ENCODE measurements around the gene FLNB.

- TF ChIP-seq POLR2AphosphoS5 (IDR thresholded peaks at IDR 0.05), result no peak
- no peak for TF ChIP-seq CTCF (IDR thresholded peaks at IDR 0.05)
- TF ChIP-seq POLR2A (IDR thresholded peaks at IDR 0.05), result no peak
Measured at GRCh38 chr3:58183891-58184290, 175.7 kb downstream of the FLNB start.

Data from prostate gland (tissue), 2 donors.